Smooth muscle cell of the brain vasculature (primary cell): ENCODE measurements around the gene NHSL1.

ENCODE experiments used
- DNase-seq: peaks from one replicate; pipeline ENCODE4 v3.0.0-alpha.2; 2012; ENCODE audit warnings: low read depth, low spot score

NHSL1 gene

DNA sequence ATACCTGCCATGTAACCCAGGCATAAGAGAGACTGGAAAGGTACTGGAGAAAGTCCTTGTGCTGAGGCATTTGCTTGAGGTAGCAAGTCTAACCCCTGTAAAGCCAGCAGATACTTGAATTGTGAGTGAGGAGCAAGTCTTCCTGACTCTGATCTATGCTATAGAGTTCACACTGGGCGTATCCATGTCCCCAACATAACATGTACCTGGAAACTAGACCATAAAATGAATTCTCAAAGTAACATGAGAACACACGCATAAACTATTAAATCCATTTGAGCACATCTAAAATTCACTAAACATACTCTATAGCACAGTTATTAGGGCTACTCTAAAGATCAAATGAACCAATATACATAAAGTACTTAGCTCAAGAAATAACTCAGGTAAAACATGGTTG, 2.0 kb downstream of the NHSL1 start:
- no peak for DNase-seq

DNA sequence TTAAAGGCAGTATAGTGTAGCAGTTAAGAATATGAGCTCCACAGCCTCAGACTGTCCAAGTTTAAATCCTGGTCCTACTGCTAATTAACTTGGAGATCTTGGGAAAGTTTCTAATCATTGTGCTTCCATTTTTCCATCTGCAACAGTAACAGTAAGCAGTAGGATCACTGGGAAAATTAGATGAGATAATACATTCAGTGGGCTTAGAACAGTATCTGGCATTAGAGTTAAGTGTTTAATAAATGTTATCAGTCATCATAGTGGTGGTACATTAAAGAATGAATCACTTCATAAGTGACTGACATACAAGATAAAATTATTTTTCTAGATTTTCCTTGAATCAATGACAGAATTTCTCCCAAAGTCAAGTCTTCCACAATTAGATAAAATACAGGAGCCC, 5.0 kb downstream of the NHSL1 start:
- no peak for DNase-seq

DNA sequence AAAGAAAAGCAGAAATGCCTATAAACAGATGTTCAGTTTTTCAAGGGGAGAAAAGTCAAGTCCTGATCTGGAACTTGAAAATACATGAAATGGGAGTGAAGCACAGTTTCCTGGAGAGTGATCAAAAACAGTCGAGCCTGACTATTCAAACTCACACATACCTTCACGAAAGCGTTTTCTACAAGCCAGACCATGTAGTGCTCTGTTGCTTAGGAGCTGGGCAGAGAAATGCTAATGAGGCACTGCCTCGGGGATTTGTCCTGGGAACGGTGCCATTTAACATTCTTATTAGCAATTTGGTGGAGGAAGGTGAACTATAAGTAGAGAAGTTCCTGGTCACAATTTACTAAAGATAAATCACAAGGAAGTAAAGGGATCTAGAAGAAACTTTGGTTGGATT, 5.9 kb downstream of the NHSL1 start:
- no peak for DNase-seq

DNA sequence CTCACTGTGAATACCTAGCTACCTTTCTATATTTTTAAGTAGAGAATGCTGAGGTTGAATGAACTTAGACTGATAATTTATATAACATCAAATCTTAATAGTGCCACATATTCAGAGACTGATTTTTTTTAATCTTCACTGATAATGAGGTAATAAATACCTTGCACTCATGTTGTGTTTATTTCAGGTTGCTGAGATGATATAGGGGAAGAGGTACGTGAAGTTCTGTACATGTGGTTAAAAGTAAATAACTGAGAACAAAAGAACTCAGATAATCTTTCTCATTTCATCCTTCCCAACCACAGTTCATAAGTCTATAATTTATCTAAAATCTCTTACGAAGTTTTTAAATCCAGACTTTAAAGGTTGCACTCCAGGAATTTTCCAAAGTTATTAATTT, 6.4 kb downstream of the NHSL1 start:
- no peak for DNase-seq

DNA sequence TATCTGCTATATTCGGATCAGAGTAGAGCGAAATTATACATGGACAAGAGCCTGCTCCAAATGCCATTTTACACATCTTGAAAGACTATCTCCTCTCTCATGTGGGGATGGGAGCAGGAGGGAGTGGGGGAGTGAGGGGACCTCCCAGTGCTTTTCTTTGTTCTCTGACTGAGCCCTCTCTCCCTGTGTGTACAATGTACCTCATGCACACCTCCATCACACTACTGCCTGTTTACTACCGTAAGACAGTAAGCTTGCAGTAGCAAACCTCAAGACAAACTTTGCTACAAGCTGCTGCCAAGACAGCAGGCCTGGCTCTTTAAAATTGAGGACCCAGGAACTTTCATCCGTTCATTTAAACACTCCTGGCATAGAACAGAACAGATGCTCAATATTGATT, 7.2 kb downstream of the NHSL1 start:
- no peak for DNase-seq

DNA sequence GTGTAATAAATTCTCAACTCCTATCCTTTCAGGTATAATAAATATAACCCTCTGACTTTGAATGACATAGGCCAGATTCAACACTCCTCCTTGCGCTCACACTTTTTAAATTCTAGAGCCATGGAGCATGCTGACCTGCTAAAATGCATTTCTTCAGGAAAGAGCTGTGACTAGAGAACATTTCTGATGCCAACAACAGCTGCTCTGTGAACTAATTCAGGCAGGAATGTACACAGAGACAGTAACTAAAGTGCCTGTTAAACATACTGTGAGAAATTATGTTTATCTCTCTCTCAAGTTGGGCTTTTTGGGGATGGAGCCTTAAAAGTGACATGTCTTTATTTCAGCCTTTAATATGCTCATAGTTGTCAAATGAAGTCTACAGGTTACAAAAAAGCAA, 8.3 kb downstream of the NHSL1 start:
- DNase-seq: no peak

DNA sequence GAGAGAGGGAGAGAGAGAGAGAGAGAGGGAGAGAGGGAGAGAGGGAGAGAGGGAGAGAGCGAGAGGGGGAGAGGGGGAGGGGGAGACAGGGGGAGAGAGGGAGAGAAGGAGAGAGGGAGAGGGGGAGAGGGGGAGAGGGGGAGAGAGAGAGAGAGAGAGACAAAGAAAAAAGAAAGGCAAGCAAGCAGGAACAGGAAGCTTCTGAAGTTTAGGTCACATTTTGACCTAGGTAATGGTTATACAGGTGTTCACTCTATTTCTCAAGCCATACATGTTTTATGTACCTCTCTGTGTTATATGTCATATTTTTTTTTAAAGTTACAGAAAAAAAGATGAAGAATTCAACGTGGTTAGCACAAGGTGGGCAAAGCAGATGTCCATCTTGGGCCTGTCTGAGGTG, 9.4 kb downstream of the NHSL1 start:
- DNase-seq: no peak

DNA sequence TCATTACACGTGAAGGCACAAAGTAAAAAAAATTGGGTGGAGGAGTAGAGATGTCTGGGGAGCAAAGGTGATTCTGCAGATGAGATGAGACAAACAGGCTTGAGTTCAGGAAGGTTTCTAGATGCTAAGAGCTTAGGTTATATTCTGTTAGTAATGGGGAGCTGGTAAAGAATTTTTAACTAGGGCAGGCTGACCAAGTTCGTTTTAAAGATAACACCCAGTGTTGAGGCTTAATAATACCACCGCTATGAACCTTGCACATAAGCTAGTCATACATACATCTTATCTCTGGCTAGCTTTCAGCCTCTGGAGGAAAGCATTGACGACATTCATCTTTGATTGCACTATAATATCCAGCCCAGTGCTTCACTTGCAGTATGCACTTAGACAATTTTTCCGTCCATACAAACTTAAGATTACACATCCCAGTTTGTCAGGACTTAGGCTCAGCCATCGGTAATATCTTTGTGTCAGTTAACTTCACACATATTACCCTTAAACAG, 12.1 kb downstream of the NHSL1 start:
- DNase-seq: no peak

DNA sequence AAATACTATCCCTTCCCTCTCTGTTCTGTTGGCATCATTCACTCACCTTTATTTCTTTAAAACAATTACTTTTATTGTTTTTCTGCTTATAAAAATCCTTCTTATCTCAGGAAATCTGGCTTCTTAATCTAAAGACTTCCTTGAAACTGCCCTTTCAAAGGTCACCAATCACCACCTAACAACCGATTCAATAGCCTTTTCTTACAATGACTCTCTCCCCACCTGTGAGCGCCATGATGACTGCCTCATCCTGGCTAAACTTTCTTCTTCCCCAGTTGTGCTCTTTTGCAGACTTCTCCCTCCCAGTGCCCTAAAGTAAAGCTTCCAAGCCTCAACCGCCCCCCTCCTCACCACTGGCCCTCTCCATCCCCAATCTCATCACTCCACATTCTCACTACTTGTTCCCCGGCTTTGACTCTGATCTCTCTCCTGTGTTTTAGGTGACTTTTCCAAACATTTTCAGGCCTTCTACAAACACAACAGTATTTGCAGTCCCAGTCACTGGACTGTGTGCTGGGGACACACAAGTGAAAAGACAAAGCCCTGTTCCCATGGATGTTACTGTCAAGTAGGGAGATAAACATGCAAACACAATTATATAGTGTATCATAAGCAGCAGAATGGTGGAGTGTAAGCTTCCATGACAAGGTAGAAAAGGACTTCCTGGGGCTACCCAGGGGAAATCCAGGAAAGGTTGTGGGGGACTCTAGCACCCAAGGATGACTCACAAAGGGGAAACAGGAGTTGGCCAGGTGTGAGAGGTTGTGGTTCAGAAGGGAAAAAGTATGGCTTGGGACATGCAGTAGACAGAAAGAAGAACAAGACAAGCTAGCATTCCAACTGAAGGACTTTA, 12.8 kb downstream of the NHSL1 start:
- no peak for DNase-seq

DNA sequence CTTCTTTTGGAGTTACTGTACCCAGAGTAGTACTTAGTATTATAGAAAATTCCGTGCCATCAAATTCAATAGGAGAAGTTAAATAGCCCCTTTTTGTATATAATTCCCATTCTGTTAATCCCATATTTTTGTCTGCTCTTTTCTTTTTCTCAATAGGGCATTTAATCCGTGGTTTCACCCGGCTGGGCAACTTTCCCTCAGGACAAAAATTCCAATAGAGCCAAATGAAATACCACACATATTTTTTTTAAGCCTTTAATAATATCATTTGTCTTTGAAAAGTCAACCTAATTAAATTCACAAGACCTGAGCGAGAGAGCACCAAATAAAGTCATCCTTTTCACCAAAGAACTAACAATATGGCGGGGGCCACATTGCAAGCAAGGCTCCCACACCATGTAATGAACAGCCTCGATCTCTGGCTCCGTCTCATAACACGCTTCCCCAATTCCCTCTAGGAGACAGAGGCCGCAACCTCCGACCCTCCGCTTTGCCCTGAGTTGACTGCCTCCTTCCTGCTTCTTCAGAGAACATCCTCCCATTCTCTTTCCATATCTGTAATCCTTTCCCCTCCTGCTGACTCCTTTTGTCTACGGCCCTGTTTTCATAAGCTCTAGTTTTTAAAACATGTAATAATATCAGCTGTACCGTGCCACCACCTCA, 13.6 kb downstream of the NHSL1 start:
- DNase-seq: no peak

DNA sequence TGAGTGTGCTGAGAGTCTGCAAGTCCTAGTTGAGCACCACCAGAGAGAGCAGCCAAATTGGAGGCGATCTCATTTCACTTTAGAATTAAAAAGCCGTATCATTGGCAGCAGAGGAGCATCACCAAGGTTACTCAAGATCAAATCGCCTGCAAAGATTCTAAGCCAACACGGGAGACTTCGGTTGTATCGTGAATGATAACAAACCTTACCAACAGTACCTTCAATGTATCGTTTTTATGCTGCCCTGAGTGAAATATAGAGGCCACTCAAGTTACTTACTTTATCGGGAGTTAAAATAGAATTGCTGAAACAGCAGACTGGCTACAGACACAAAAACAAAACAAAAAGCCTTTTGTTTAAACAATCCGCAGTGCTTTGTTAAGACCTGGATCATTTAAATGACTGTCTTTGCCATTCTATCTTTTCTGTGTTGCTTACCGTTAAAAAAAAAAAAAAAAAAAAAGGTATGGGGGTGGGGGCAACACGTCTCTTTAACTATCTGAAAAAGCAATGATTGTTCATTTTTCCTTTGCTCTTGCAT, 14.2 kb downstream of the NHSL1 start:
- no peak for DNase-seq

DNA sequence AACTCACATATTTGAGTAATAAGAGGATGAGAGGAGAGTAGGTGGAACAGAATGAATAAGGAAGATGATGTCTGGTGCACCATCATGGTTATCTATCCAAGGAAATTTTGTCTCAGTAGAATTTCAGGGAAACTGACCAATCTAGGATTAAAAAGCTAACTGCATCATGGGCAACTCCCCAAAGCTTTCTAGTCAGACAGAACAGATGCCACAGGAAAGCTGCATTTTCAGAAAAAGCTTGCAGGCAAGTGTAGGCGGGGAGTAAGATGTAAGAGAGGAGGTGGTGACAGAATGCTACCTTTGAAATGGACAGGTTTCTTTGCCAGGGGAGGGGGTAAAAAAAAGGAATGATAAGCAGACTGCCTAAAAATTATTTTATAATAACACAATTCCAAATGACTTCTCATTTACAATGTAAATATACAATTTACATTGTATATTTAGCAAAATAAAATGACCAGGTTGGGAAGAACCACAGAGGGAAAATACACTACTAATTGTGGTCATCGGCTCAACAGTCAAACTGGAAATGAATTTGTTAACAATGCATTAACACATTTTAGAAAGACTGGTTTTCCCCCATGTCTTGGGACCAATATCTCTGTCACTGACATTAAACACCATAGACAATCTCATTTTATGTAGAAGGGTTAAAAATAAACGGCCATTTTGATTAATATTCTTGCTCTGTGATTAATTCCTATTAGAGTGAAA, 15.1 kb downstream of the NHSL1 start:
- no peak for DNase-seq

DNA sequence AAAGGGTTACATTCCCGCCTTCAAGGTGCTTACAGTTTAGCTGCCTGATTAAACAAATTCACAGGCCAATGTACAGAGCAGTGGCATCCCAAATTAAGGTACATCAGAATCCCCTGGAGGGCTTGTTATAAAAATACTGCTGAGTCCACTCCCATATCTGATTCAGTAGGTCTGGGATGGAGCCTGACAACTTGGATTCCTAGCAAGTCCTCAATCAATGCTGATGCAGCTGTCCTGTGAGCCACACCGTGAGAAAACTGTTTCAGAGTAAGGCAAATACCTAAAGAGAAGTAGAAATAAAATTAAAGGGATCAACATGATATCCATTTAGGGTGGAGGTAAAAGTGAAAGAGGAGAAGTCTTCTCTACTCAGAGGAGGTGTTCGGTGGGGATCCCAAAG, 16.5 kb downstream of the NHSL1 start:
- no peak for DNase-seq

DNA sequence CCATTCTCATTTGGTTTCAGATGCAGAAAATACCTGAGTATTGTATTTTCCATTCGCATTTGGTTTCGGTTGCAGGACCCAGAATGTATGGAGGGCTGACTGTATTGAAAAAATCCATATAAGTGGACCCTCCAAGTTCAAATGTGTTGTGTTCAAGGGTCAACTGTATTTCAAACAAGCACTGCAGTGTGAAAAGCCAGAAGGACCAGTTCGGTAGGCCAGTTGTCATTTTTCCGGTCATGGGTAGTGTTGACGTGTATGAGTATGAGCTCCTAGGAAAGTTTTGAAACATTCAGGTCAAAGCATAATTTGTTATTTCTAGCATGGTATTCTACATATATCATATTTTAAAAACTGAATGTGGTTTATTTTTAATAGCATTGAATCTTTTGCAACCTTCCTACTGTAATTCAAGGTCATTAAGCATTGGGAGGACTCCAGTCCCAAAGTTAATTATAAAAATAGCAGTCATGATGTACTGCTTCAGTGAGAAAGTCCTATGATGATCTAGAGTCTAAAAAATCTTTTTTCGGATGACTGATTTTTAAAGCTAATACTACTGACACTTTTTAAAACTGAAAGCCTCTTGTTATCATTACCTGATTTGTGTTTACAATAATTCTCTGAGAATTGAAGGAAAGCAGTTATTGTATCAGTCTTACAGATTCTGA, 18.9 kb downstream of the NHSL1 start:
- DNase-seq: no peak

DNA sequence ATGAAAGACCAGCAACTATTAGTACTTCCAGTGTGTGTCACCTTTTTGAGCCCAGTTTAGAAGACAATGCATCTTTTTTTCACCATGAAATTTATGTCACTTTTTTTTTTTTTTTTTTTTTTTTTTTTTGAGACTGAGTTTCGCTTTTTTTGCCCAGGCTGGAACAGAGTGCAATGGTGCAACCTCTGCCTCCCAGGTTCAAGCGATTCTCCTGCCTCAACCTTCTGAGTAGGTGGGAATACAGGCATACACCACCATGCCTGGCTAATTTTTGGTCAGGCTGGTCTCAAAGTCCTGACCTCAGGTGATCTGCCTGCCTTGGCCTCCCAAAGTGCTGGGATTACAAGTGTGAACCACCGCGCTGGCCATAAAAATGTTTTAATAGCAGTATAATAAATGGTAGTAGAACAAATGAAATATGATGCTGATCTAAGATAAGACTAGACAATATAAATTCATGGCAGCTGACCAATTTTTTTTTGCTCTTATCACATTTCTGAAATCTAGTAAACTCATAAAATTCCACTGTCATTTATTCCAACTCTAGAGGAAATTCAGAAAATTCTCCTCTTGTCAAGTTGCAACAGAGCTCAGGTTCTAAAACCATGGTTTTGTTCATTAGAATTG, 21.3 kb downstream of the NHSL1 start:
- DNase-seq: no peak

DNA sequence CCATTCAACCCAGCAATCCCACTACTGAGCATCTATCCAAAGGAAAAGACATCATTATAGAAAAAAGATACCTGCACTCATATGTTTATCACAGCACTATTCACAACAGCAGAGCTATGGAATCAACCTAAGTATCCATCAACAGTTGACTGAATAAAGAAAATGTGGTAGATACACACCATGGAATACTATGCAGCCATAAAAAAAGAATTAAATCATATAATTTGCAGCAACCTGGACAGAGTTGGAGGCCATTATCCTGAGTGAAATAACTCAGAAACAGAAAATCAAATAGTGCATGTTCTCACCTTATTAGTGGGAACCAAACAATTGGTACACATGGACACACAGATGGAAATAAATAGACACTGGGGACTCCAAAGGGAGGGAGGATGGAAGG, 23.2 kb downstream of the NHSL1 start:
- DNase-seq: no peak

DNA sequence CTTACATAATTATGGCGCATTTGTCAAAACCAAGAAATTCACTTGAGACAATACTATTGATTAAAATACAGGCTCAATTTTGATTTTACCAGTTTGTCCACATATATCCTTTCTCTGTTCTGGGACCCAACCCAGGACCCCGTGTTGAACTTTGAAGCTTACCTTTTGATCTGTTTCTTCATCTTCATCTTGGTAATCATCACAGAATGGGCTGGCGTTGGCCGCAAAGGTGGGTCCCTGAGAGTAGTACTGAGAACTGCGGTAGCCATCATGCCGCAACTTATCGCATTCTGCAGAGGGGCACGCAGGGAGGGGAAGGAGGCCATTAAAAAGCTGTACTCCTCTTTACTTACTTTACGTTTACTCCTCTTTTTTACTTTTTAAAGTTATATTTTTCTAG, 26.1 kb downstream of the NHSL1 start:
- DNase-seq: no peak

DNA sequence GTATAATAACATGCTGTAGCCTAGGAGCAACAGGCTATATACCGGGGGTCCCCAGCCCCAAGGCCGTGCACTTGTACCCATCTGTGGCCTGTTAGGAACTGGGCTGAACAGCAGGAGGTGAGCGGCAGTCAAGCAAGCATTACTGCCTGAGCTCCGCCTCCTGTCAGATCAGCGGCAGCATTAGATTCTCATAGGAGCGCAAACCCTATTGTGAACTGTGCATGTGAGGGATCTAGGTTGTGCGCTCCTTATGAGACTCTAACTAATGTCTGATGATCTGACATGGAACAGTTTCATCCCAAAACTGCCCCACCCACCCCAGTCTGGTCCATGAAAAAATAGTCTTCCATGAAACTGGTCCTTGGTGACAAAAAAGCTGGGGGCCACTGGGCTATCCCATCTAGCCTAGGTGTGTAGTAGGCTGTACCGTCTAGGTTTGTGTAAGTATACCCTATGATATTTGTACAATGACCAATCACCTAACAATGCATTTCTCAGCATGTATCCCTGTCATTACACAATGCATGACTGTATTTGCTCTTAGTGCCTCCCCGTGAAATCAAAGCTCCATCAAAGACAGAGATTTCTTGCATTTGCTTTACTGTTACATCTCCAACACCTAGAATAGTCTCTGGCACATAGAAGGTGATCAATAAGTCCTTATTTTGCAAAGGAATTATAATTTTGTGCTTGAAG, 30.8 kb downstream of the NHSL1 start:
- DNase-seq: no peak

DNA sequence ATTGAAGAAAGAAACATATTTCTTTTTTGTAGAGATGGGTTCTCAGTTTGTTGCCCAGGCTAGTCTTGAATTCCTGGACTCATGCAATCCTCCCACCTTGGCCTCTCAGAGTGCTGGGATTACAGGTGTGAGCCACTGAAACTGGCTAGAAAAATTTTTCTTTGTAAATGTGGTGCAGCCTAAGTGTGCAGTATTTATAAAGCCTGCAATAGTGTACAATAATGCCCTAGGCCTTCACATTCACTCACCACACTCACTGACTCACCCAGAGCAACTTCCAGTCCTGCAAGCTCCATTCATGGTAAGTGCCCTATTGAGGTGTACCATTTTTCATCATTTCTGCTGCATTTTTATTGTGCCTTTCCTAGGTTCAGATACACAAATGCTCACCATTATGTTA, 31.4 kb downstream of the NHSL1 start:
- no peak for DNase-seq

DNA sequence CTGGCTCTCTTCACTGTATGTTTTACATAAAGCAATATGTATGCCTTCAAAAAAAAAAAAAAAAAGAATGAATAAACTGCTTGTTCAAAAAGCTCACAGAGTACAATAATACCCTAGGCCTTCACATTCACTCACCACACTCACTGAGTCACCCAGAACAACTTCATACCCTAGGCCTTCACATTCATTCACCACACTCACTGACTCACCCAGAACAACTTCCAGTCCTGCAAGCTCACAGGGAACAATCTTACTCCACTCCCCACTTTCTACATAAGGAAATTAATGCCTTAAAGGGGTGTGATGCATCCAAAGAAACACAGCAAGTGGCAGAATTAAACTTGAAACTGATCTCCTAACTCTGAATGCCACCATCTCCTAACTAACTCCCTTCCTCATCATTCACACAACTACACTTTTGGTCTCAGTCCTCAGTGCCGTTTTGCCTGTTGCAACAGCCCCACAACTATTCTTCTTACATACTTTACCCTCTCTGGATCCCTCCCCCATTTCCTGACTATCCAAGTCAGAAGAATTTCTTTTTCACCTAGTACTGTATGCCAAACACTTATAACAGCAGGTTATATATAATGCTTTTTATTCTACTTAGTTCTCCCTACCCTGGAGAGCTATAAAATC, 34.2 kb downstream of the NHSL1 start:
- peak; percentile 40 for DNase-seq
